AML-193 (cell line): ENCODE results near the gene RASL11A.
"Not testable (repeated sequence)": the region's sequence is repeated elsewhere in the genome, so short reads cannot be mapped to it uniquely, and the experiment has no call there.

Experiments used
- DNase-seq, 2 experiments: peaks; one replicate each; lab custom pipeline; 2025; lab: John Stamatoyannopoulos, UW

Gene RASL11A

DNA sequence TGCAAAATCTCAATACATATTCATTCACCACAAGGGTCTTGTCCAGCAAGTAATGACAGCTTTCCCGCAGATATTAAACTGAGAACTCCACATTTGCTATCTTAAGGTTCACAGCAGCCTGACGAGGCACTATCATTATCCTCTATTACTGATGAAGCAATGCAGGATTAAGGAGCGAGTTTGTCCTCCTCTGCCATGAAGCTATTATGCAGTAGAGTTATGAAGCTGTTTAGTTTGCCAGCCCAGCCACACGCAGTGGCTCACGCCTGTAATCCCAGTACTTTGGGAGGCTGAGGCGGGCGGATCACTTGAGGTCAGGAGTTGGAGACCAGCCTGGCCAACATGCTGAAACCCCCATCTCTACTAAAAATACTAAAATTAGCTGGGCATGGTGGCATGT lies 29.8 kb downstream of the RASL11A start:
- DNase-seq: not testable (repeated sequence)

DNA sequence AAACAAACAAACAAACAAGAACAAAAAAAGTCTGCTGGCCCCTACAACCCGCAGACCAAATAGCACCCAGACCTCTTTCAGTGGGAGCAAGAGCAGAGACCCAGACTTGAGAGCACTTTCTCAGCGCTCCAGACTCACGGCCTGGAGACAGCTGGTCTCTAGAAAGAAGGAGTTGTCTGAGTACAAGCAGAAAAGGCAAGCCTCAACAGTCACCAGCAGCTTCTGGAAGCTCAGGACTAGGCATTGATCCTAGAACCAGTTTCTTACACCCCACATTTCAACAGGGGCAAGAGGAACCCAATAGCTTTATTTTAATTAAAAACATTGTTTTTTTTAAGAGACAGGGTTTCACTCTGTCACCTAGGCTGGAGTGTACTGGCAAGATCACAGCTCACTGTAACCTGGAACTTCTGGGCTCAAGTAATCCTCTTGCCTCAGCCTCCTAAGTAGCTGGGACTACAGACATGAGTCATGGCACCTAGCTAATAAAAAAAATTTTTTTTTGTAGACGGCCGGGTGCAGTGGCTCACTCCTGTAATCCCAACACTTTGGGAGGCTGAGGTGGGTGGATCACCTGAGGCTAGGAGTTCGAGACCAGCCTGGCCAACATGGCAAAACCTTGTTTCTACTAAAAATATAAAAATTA lies 30.4 kb downstream of the RASL11A start:
- no peak for DNase-seq

DNA sequence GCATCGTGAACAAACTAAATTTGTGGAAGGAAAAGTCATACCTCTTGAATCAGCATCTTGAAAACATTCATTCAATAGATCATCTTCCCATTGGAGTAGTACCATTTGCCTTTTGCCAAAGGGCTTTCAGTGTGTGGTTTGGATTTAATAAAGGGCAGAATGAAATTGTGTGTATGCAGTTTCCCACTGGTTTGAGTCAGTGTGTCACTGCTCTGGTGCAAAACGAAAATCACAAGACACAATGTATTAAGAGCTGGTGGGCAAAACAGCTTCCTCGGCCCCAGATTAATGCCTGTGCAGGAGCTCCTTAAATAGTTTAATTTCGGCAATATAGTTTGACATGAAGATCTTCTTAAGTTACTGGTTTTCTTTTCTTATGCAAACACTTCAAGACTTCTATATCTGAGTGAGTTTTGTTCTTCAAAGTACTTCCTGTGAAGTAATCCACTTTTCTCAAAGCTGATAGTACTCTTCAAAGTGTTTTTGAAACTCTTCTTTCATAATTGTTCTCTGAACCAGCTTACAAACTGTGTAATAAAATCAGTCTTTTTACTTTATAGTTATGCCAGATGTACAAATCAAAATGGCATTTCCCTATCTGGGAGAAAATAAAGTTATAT lies 32.1 kb downstream of the RASL11A start:
- peak in 1 of 2 experiments; percentile 6 for DNase-seq

DNA sequence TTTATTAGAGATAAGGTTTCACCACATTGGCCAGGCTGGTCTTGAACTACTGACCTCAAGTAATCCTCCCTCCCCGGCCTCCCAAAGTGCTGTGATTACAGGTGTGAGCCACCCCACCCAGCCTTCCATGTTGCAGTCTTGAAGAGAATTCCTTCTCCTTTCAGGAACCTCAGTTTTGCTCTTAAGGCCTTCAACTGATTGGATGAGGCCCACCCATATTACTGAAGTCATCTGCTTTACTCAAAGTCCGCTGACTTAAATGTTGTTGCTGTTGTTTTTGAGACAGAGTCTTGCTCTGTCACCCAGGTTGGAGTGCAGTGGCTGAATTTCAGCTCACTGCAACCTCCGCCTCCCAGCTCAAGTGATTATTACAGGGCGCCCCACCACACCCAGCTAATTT lies 33.5 kb downstream of the RASL11A start:
- DNase-seq: no peak

DNA sequence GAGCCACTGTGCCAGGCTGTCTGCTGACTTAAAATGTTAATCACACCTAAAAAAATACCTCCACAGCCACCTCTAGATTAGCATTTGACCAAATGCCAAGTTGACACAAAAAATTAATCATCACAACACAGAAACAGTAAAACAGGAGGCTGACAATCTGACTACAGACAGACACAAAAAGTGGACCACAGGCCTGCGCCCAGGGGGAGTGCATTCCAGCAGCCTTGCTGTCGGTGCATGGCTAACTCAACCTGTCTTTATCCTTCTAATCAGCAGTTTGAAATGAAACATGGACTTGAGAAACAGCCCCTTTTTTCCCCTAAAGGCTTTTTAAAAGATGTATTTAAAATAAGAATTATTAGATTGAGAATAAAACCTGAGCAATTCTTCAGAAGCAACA lies 34.0 kb downstream of the RASL11A start:
- no peak for DNase-seq

DNA sequence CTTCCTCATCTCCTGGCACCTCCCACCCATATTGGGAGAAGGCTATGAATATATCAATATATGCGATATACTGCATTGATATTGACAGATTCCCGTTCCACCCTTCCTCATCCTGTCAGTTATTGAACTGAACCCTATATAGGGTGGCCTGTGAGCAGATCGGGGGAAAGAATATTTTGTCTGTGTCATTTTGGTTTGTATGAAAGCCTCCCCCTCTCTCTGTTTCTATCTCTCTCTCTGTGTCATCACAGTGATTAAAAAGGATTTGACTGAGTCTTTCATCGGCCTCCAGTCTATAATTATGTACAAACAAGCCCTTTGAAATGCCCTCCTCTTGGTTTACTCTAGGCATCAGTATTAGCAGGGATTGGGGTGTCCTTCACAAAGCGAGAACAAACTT lies 35.7 kb downstream of the RASL11A start:
- no peak for DNase-seq

DNA sequence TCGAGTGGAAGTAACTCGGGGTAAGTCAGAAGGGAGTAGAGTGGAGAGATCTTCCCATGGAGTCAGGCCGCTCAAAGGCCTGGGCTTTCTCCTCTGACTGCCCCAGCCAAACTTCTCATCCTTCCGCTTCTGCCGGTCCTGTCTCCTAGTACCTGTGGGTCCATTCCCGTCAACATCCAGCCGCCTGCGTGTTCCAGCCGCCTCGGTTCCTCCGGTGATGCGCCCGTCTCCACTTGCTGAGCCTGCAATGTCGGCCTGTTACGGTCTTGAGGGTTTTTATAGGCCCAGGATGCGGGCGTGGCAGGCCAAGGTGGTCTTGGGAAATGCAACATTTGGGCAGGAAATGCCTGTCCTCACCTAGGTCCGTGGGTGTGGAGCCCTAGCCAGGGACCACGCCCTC lies 38.3 kb downstream of the RASL11A start:
- no peak for DNase-seq

DNA sequence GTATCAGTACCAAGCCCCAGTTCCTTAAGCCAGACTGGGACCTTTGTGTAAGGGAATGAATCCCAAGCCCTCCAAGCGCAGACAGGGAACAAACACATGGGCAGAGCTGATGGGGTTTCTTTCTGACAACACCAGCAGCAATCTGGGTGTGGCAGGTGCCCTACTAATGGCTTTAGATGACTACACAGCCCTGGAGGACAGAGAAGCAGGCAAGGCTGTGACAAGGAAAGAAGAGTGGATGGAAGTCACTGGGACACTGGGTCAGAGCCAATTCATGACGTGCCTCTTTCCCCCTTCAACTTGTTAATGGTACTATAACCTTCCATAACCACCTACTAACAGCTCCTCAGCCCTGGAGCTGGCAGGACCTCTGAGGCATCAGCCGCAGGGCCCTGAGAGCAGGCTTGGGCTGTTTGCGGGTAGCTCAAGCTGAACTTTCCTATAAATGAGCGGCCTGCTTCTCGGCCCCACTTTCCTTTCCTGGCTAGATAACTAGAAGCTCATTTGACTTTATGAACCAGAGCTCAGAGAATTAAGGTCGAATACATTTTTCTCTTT lies 38.9 kb downstream of the RASL11A start:
- DNase-seq: no peak

DNA sequence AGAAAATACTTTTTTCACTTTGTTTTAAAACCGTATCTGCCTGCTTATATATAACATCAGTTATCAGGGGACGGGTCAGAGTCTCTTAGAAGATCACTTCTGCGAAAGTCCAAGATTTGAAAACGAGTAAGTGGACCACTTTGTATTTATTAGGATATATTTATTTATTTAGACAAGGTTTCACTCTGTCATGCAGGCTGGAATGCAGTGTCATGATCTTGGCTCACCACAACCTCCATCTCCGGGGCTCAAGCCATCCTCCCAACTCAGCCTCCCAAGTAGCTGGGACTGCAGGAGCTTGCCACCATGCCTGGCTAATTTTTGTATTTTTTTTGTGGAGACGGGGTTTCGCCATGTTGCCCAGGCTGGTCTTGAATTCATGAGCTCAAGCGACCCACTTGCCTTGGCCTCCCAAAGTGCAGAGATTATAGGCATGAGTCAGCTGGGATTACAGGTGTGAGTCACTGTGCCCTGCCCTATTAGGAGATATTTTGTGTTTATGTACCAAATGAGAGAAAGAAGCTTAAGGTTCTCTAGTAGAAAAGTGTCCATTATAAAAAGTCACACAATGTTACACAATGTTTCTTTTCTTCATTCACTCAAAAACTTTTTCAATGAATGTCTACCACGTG lies 39.5 kb downstream of the RASL11A start:
- DNase-seq: no peak

DNA sequence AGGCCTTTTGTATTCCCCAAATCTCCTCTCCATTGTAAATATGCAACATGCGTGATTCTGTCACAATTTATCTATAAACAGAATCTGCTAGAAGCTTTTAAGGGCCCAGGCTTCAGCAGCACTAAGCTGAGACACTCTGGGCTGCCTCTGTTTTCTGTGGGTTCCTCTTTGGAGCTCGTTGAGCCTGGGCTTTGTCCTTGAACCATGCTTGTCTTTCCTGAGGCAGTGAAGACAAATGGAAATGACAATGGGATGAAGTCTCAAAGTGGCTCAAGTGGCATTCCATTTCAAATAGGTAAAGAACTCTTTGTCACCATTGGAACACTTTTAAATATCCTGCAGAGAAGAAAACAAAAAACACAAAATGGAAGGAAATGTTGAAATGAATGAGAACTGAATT lies 40.3 kb downstream of the RASL11A start:
- DNase-seq: no peak

DNA sequence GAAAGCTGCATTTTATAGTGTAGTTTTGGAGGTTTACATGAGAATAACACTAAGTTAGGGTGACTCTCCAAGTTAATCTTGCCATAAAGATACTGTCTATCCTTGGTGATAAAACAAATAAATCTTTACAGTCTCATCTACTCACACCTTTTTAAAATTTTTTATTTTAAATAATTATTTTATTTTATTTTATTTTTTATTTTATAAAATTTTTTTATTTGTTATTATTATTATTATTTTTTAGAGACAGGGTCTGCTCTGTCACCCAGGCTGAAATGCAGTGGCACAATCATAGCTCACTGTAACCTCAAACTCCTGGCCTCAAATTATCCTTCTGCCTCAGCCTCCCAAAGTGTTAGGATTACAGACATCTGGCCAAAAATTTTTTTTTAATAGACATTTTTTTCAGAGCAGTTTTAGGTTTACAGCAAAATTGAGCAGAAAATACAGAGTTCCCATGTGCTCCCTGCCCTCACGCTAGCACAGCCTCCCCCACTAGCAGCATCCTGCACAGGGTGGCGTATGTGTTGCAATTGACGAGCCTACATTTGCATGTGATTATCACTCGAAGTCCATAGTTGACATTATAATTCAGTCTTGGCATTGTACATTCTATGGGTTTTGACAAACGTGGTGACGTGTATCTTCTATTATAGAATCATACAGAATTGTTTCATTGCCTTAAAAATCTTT lies 41.0 kb downstream of the RASL11A start:
- DNase-seq: no peak

DNA sequence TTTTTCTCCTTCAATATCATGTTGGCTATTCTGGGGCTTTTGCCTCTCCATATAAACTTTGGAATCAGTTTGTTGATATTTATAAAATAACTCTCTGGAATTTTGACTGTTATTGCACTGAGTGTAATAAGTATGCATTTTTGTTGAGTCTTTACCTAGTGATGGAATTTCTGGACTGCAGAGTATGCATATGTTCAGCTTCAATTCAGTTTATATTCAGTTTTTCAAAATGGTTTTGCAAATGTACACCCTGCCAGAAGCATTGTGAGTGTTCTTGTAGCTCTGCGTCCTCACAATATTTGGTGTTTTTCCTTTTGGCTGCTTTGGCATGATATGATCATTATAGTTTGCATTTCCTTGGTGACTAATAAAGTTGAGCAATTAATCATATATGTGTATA lies 43.1 kb downstream of the RASL11A start:
- no peak for DNase-seq

DNA sequence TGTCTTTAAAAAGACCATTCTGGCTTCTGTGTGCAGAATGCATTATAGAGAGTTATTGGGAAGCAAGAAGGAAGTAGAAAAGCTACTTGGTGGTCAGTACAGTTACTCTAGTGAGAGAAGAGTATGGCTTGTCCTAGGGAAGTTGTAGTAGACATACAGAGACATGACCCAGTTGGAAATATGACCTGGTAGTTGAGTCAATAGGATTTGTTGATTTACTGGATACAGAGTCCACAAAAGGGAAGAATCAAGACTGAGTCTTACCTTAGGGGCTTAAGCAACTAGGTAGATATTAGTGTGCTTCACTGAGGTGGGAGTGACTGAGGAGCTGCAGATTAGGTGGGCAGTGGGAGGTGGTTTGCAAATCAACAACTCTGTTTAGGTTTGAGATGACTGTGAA lies 48.8 kb downstream of the RASL11A start:
- DNase-seq: no peak

DNA sequence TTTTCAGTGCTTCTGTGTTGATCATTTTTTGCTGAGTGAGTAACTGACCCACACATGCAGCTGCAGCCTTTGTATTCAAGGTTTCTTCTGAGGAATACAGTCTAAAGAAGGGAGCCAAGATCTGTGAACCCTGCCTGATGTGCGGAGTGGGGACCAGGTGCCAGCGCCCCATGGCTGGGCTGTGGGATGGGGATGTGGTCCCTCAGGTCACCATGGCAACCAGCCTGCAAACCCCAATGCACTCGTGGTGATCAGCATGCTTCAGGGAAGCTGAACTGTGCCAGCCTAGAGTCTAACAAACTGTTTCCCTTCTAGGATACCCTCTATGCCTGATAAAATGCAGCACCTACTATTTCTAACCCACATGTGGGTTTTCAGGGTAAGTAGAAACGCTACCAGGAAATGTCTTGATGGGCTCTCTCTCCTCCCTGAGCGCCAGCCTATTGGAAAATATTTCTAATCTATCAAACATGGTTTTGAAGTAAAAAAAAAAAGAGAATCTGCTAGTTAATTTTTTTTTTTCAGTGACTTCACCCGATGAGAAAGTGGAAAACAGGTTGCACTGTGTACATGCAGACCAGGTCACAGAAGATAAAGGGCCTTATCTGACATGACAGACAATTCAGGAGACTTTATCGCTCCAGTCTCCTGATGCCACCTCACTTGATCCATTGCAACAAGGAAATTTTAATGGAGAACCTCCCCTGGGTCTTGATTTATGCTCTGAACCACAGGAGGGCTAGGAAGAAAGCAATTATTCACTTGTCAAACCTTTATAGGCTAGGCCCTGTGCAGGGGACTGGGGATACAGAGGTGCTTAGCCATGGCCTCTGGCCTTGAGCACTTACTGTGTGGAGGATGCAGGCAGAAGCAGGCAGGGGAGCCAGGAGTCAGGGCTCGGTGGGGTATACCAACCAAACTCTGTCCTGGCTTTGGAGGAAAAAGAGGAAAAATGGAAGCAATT lies 51.1 kb downstream of the RASL11A start:
- DNase-seq: no peak

DNA sequence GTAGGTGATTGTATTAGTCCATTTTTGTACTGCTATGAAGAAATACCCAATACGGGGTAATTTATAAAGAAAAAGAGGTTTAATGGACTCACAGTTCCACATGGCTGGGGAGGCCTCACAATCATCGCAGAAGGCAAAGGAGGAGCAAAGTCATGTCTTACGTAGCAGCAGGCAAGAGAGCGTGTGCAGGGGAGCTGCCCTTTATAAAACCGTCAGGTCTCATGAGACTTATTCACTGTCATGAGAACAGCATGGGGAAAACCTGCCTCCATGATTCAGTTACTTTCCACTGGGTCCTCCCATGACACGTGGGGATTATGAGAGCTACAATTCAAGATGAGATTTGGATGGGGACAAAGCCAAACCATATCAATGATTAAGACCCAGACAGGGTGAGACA lies 51.8 kb downstream of the RASL11A start:
- DNase-seq: not testable (repeated sequence)
